ENCODE data around the gene DENND5A. TPM values are rescaled to one million over a fixed set of nuclear protein-coding genes. Genes with fewer than 3 reads are reported as not detected.

DENND5A gene
- total RNA-seq, 4 donors from 2014 or later = 29.1 to 33.1 (median 31.5) TPM

DNA sequence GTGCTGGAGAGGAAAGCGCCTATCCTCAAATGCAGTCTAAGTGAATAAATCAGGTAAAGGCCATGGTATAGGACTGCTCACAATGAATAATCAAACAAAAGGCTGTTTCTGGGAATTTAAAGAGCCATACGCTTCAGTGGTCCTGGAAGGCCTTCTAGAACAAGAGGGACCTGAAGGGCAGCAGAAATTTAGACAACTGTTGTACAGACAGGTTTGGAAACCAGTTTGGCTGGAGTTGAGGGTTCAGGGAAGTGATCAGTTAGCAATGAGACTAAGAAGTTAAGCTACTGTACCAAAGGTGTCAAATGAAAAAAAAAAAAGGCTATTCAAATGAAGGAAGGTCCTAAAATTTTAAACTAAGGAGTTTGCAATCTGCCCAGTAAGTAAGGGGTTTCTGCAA lies 117.1 kb downstream of the DENND5A start:
- intact Hi-C loops (cut with DNase I; ENCODE audit: low total_unique reads) = no loop called here
- no peak for TF ChIP-seq POLR2A (IDR thresholded peaks at IDR 0.05)
- TF ChIP-seq, protein P1, sequence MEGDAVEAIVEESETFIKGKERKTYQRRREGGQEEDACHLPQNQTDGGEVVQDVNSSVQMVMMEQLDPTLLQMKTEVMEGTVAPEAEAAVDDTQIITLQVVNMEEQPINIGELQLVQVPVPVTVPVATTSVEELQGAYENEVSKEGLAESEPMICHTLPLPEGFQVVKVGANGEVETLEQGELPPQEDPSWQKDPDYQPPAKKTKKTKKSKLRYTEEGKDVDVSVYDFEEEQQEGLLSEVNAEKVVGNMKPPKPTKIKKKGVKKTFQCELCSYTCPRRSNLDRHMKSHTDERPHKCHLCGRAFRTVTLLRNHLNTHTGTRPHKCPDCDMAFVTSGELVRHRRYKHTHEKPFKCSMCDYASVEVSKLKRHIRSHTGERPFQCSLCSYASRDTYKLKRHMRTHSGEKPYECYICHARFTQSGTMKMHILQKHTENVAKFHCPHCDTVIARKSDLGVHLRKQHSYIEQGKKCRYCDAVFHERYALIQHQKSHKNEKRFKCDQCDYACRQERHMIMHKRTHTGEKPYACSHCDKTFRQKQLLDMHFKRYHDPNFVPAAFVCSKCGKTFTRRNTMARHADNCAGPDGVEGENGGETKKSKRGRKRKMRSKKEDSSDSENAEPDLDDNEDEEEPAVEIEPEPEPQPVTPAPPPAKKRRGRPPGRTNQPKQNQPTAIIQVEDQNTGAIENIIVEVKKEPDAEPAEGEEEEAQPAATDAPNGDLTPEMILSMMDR (IDR thresholded peaks at IDR 0.05 in 4 of 5, conservative IDR thresholded peaks at IDR 0.05 in 1 of 5) = no peak
- peaks cover 8 to 92% of the 10 kb centered on the region in 2 donors for H3K36me3 ChIP-seq
- H3K27me3 ChIP-seq = no peaks in the 10 kb centered on the region
- ATAC-seq (no peak), DNase-seq (no peak)
- in situ Hi-C loops (cut with MboI; ENCODE audit: low sequenced_read_pairs in 4 of 4) = loop anchor here in 1 of 4 donors (25.0 kb wide), 1 partner anchor 461 kb away; the partner anchor contains the start of genes RPL27A and TRIM66
- H3K27ac ChIP-seq = no peak overlapping the region
- no peak overlapping the region for H3K4me3 ChIP-seq
- no peaks in the 10 kb centered on the region for H3K4me1 ChIP-seq
- H3K9me3 ChIP-seq = no peaks in the 10 kb centered on the region

DNA sequence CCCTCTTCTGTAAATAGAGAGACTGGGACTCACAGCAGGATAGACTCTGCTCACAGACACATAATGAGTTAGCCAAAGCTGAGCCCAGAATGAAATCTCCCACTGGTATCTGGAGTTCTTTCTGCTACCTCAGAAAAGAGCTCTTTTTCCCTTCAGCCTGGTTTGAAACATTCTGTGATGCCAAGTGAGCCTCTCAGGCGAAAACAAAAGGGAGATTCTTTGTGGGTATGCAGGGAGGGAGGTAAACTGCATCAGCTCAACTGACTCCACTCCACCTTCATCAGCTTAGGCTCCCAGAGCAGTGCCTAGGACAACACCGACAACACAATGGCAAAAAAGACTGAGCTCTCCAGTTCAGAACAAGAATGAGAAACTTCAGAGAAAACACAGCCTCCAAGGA lies 118.7 kb downstream of the DENND5A start:
- H3K27ac ChIP-seq = no peak overlapping the region
- H3K9me3 ChIP-seq = no peaks in the 10 kb centered on the region
- TF ChIP-seq, protein P1 (IDR thresholded peaks at IDR 0.05 in 4 of 5, conservative IDR thresholded peaks at IDR 0.05 in 1 of 5) = no peak
- TF ChIP-seq POLR2A (IDR thresholded peaks at IDR 0.05) = no peak
- peaks cover 8 to 97% of the 10 kb centered on the region in 2 donors for H3K36me3 ChIP-seq
- ATAC-seq = no peak
- H3K4me3 ChIP-seq = no peak overlapping the region
- H3K4me1 ChIP-seq = no peaks in the 10 kb centered on the region
- intact Hi-C loops (cut with DNase I; ENCODE audit: low total_unique reads) (no loop called here), in situ Hi-C loops (cut with MboI; ENCODE audit: low sequenced_read_pairs in 4 of 4) (loop anchor here in 1 of 4 donors (25.0 kb wide), 1 partner anchor 459 kb away; the partner anchor contains the start of genes RPL27A and TRIM66)
- DNase-seq = no peak
- no peaks in the 10 kb centered on the region for H3K27me3 ChIP-seq

DNA sequence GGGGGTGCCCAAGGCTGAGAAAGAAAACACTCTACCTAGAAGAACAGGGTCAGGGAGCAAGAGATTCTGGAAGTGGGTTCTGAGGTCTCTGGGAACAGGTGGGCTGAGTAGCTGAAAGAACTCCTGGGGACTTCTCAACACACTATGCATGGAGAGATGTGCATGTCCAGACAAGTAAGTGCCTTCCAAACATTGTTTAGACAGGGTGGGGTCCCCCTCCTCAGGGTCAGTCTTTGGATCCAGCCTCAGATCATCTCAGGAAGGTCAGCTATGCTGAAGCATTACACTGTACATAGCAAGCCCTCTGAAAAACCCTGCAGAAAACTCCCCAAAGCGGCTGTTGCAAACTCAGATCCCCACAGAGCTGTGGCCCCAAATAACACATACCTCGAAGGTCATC lies 119.9 kb downstream of the DENND5A start:
- no peaks in the 10 kb centered on the region for H3K4me1 ChIP-seq
- intact Hi-C loops (cut with DNase I; ENCODE audit: low total_unique reads) = no loop called here
- no peaks in the 10 kb centered on the region for H3K27me3 ChIP-seq
- TF ChIP-seq POLR2A (IDR thresholded peaks at IDR 0.05) = no peak
- TF ChIP-seq, protein P1 (IDR thresholded peaks at IDR 0.05 in 4 of 5, conservative IDR thresholded peaks at IDR 0.05 in 1 of 5) = no peak
- H3K27ac ChIP-seq = no peak overlapping the region
- no peak overlapping the region for H3K4me3 ChIP-seq
- peaks cover 8 to 98% of the 10 kb centered on the region in 2 donors for H3K36me3 ChIP-seq
- DNase-seq = no peak
- ATAC-seq = no peak
- in situ Hi-C loops (cut with MboI; ENCODE audit: low sequenced_read_pairs in 4 of 4) = loop anchor here in 1 of 4 donors (25.0 kb wide), 1 partner anchor 458 kb away; the partner anchor contains the start of genes RPL27A and TRIM66
- H3K9me3 ChIP-seq = no peaks in the 10 kb centered on the region

DNA sequence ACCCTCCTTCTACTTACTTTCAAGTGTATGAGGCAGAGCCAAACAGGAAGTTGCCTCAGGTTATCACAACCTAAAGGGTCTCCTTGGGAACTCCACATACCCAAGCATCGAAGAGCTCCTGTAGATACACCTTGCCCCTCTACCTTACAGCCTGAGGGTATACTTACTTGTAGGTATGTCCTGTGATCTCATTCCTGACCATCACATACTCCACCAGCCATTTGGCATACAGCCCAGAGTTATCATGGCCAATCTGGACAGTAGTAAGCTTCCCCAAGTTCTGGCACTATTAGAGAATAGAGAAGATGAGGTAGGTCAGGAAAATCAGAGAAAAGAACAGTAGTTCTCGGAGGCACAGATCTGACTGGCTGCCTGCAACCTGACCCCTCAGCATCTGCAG lies 120.3 kb downstream of the DENND5A start:
- Histone ChIP-seq H3K27me3 (no peaks in the 10 kb centered on the region), H3K36me3 (peaks cover 7 to 98% of the 10 kb centered on the region in 2 donors), H3K4me1 (no peaks in the 10 kb centered on the region), H3K27ac (no peak overlapping the region), H3K4me3 (no peak overlapping the region), H3K9me3 (no peaks in the 10 kb centered on the region)
- DNase-seq (no peak), ATAC-seq (no peak)
- intact Hi-C loops (cut with DNase I; ENCODE audit: low total_unique reads) = no loop called here
- TF ChIP-seq POLR2A (IDR thresholded peaks at IDR 0.05) = no peak
- TF ChIP-seq, protein P1 (IDR thresholded peaks at IDR 0.05 in 4 of 5, conservative IDR thresholded peaks at IDR 0.05 in 1 of 5) = no peak
- in situ Hi-C loops (cut with MboI; ENCODE audit: low sequenced_read_pairs in 4 of 4) = loop anchor here in 1 of 4 donors (25.0 kb wide), 1 partner anchor 458 kb away; the partner anchor contains the start of genes RPL27A and TRIM66
